Measurements from ENCODE around the gene BAG5.

BAG5 gene

DNA sequence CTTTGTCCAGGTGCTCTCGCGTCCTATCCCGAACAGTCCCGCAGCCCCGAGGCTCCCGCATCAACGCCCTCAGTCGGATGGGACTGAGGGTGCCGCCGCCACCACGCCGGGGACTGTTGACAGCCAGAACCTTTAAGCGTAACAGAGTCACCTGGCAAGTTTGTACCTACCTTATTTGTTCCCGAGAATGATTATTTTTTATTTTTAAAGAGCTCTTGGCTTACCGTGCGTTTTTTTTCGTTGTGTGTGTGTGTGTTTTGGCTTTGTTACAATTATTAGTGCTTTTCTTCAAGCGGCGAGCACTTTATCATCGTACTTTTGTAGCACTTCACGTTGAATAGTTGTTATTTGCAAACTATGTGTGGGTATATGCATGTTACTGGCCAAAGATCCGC is 766 bp upstream of the BAG5 start:
- DNase-seq, result no peak

DNA sequence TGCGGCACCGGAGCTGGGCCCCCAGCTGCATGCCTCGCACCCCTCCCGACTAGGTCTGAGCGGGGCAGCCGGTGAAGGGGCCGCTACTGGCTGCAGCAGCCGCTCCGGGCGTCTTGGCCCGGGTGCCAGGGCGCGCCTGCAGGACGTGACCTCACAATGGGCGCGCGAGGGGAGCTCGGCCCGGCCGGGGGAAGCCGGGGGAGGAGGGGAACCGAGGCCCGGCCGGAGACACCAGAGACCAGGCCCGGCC is 353 bp downstream of the BAG5 start:
- DNase-seq, result no peak

- DNase-seq, result peak; percentile 80
These were observed 877 bp downstream of the BAG5 start for GRCh38 chr14:103561381-103562178.

DNA sequence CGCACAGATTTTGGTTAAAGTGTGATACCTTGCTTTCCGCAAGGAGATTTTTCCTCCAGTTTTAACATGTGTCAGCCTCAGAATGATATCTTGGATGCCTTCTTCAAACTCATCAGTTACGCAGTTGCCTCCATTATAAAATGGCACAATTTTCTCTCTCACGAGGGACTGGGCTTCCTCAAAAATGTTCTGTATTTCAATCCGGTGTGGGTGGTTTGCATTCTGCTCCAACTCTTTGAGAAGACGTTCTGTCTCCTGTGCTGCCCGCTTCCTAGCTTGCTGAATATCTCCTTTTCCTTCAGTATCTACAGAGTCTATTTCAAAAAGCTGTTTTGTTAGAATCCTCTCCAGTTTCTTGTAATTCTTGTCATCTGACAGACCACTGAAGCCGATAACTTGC is 1.8 kb downstream of the BAG5 start:
- DNase-seq, result peak; percentile 0

GRCh38 chr14:103559766-103560165 is 2.7 kb downstream of the BAG5 start:
- DNase-seq, result no peak

DNA sequence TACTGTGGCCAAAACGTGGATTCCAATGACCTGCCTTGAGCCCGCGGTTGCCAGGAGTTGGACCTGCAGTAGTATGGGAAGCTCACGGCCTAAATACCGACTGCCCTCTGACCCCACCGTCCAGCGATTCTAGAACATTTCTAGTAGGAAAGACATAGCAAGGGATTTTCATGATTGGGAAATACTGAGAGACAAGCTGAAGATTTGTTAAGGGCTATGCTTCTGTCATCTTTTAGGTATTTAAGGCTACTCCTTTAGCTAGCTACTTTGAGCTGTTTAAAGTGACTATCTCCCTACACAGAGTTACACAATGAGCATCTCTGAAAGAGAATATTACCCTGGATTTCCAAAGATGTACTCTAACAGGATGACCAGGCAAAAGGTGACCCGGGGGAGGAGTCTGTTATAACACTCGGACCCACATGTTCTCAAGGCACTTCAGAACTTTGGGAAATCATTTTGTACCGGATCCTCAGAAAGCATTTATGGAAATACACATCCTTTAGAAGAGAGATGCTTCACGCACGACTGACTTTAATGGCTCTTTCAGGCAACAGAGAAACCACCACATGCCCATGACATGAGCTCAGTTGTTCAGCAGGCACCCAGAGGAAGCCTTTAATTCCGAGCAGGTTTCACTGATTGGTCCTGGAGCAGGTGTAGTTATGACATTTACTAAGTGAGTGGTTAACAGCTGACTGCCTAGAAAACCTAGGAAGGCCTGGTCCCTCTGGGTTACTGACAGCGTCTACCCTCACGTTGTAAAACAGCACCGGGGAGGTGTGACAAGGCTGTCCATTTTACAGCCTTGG is 4.2 kb downstream of the BAG5 start:
- peak; percentile 54 for DNase-seq

DNA sequence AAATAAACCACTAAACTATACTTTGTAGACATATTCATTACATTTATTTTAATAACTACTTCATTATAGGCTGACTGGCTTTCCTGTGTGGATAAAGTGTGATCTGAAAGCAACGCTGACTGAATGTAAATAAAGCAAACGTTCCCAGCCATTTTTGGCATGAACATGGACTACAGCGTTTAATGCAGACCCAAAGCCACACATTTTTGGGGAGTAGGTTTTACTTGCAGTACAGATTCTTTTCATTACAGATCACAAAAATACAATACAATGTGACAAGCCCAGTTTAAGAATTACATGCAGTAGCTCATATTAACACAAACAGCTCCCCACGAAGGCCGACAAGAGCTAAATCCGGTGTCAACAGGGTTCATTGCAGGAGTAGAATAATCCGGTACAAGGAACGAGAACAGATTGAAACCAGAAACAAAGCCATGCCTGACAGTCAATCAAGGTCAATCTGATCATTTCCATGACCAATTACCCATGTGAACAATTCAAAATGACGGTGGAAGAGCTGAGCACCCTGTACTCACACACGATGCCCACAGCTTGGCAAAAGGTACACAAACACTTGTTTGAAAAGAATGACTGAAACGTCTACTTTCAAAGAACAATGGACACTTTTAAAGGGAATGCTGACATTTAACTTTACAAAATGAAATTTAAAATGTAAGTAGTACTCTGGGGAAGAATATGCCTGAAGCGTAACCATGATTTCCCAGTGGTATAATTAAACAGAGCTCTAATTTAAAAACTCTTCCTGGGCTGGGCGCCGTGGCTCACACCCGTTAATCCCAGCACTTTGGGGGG is 5.3 kb downstream of the BAG5 start:
- DNase-seq, result peak; percentile 72

DNA sequence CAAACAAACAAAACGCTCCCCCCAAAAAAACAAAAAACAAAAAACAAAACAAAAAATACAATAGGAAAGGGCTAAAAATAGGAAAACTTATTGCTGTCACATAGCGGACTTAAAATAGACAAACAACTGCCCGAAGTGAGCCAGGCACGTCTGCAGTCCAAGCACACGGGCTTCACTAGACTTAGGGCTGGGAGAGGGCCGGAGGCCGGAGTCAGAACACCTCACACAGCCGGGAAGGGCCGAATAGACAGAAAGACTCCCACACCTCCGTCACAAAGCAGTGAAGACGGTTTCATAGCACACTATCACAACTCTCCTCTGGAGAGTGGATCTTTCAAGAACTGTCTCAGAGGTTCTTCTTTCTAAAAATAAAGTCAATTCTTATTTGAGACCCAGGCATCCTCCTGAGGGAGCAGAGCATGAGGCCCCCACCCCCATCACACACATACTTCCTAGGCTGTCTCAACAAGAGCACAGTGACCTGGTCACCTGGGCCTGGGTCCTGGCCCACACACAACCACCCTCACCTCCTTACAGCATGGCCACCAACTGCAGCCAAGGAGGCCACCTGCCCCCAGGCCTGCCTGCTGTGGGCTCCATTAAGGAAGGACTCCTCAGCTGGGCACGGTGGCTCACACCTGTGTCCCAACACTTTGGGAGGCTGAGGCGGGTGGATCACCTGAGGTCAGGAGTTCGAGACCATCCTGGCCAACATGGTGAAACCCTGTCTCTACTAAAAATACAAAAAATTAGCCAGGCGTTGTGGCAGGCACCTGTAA is 6.7 kb downstream of the BAG5 start:
- DNase-seq, result no peak

- DNase-seq, result no peak
These were observed 9.6 kb downstream of the BAG5 start for GRCh38 chr14:103552846-103553210.

DNA sequence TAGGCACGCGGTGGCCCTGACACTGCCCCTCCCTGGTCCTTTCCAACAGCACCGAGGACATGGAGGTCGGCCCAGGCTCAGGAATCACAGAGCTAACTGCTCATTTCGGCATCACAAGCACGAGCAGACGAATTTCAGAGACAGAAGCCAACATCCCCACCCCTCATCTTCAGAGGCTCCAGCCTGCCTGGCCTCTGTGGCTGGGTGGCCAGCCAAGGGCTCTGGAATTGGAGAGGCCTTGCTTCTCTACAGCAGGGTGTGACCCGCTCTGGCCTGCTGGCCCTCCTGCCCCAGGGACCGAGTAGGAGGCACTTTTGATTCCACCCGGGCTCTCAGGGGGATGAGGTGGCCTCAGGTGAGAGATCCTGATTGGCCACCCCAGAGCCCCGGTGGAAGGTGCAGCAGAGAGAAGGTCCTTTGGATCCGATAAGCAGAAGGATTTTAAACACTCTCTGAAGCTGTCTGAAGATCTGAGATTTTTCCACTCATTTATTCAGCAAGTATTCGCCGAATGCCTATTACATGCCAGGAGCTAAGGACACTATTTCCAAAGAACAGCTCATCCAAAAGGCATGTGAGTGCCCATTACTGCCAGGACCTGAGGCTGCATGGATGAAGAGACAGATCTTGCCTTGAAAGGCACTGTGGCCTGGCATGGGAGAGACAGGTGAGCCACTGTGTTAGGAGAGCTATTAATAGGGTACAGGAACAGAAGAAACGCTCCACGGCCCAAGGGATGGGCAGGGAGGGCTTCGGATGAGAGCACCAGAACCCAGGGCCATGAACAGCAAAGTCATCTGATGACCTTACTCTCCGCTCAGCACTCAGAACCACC is 10.2 kb downstream of the BAG5 start:
- DNase-seq, result no peak

DNA sequence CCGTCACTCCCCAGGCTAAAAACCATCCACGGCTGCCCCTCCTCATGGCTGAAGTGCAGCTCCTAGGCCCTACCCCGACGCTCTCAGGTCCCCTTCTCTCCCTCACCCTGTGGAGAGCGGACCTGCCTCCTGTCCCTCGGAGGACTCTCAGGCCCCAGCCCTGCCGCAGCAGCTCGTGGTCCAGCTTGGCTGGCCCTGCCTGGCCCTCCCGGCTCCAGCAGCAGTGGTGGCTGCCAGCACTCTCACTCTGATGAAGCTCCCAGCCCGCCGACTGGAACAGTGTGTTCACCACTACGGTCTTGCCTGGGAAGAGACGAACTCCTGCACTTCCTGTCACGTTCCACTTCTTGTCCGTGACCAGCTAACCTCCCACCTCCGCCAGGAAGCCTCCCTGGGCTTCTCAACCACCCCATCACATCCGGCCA is 11.1 kb downstream of the BAG5 start:
- DNase-seq, result no peak

GRCh38 chr14:103550451-103551337 is 11.8 kb downstream of the BAG5 start:
- no peak for DNase-seq

DNA sequence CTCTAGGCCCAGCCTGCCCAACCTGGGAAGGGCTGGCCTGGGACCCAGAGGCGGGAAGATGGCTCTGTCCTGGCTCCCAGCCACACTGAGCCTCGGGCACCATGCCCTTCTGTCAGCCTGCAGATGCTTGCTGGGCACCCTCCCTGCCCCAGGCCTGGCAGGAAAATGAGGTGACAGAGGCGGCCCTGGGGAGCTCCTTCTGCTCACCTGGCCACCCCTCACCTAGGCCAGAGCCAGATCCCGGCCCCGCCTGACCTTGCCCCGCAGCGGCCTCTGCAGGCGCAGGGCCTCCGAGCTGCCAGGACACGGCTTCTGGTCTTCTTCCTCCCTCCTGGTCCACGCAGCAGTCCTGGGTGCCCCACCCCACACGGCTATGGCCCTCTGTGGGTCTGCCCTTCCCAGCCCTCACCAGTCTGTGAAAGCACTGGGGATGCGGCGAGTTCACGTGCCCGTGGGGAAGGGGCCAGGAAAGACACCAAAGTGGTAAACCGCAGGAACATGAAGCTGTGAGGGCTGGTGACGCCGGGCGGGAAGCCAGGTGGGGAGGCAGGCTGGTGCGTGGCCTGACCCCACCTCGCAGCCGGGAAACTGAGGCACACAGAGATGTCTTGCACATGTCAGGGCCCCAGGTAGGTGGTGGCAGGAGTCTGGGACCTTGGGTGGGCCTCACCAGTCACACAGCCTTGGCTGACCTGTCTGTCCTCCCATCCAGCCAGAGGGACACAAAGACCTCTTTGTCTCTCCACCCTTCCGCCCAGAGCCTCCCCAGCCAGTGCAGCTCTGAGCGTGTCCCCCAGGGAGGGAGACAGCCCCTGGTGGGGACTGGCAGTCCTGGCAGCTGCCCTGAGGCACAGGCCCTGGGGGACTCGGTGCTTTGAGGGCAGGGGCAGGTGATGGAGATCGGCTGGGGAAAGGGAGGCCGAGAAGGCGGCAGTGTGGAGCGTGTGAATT is 12.8 kb downstream of the BAG5 start:
- peak; percentile 76 for DNase-seq

- DNase-seq, result no peak
These were observed 13.8 kb downstream of the BAG5 start for GRCh38 chr14:103548463-103549351.

GRCh38 chr14:103547941-103548462 is 14.5 kb downstream of the BAG5 start:
- DNase-seq, result no peak

- DNase-seq, result no peak
These were observed 15.0 kb downstream of the BAG5 start for GRCh38 chr14:103547455-103547940.

DNA sequence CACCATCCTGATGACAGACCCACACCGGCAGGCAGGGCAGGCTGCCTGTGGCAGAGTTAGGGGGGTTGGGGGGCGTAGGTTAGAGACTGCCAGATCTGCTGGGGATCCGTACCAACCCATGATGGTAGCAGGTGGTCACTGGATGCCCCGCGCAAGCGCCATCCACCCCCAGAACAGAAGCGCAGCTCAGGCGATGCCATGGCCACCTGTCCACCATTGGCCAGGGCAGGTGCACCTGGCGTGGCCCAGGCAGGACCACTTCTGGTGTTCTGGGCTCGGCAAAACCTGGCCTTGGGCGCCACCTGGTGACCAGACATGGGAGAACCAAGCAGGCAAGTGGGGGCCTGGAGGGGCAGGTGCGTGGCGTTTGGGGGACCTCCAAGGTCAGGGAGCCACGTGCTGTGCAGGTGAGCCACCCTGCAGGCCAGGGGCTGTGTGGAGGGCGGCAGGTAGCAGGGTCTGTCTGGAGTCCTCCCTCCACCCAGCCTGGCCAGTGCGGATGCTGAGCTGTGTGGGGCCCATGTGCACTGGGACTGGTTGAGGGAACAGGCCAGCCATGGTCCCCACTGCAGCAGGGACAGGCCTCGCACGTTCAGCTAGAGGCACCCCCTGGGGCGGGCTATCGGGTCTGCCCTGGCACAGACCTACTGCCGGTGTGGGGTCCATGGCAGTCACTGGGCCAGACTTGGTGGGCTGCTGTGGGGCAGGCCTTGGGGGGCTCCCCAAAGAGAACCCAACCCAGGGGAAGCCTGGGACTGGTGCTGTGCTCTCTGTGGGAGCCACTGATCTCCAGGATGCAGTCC is 15.6 kb downstream of the BAG5 start:
- DNase-seq, result peak; percentile 90
